Measurements from ENCODE around the gene FOXK2.

The FOXK2 gene

DNA sequence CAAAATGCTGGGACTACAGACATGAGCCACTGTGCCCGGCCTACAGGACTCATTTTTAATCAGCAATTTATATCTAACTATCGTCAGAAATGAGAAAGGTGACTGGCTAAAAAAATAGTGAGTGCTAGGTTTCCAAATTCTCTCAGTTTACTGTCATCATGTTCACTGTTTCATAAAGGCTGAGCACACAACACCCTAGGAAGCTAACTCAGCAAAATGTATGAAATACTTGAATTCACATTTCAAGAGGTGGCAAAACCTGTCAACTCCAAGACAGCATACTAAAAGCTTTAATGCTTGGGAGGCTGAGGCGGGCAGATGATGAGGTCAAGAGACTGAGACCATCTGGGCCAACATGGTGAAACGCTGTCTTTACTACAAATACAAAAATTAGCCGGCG, 112.0 kb downstream of the FOXK2 start:
- H3K27me3 ChIP-seq (ENCODE audit: control insufficient read depth in 1 of 2, insufficient read depth in 2 of 2, low read length in 2 of 2): no peaks in the 10 kb centered on the region
- H3K4me3 ChIP-seq (ENCODE audit: low read length in 2 of 2): no peak overlapping the region
- no peaks in the 10 kb centered on the region for H3K9me3 ChIP-seq (ENCODE audit: control insufficient read depth in 2 of 2, low read length in 2 of 2)
- H3K4me1 ChIP-seq (ENCODE audit: control insufficient read depth, insufficient read depth, low read length): no peaks in the 10 kb centered on the region
- H3K36me3 ChIP-seq (ENCODE audit: control insufficient read depth in 2 of 2, insufficient read depth in 2 of 2, low read length in 2 of 2): peaks cover 18 to 37% of the 10 kb centered on the region in 2 donors
- H3K27ac ChIP-seq (ENCODE audit: low read length): no peak overlapping the region
- H3K9ac ChIP-seq (ENCODE audit: low read length in 2 of 2): no peak overlapping the region

DNA sequence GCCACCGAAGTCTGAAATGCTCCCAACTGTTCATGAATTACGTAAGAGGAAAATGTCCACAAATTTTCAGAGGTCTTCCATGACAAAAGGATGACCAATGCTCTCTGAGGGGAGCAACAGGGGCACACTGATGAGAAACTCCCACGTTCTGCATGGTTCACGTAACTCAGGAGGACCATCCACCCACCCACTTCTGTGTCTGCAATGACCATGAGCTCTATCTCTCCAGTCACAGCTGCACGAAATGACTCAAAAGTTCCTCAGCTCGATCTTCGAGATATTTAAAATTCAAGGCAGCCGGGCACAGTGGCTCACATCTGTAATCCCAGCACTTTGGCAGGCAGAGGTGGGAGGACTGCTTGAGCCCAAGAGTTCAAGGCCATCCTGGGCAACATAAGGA, 112.9 kb downstream of the FOXK2 start:
- Histone ChIP-seq H3K27ac (ENCODE audit: low read length) (no peak overlapping the region), H3K4me1 (ENCODE audit: control insufficient read depth, insufficient read depth, low read length) (peaks cover 4% of the 10 kb centered on the region), H3K9ac (ENCODE audit: low read length in 2 of 2) (no peak overlapping the region), H3K36me3 (ENCODE audit: control insufficient read depth in 2 of 2, insufficient read depth in 2 of 2, low read length in 2 of 2) (peaks cover 14 to 32% of the 10 kb centered on the region in 2 donors), H3K9me3 (ENCODE audit: control insufficient read depth in 2 of 2, low read length in 2 of 2) (no peaks in the 10 kb centered on the region), H3K4me3 (ENCODE audit: low read length in 2 of 2) (no peak overlapping the region), H3K27me3 (ENCODE audit: control insufficient read depth in 1 of 2, insufficient read depth in 2 of 2, low read length in 2 of 2) (no peaks in the 10 kb centered on the region)

DNA sequence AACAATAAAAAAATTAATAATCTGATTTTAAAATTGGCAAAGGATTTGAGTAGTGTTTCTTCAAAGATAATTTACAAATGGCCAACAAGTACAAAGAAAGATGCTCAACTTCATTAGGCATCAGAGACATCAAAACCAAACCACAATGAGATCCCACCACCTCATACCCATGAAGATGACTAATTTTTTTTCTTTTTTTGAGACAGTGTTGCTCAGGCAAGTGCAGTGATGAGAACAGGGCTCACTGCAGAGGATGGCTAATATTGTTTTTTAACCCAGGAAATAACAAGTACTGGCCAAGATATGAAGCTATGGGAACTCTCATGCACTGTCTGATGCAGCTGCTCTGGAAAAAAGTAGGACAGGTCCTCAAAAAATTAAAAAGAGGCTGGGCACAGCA, 113.8 kb downstream of the FOXK2 start:
- H3K27ac ChIP-seq (ENCODE audit: low read length): no peak overlapping the region

DNA sequence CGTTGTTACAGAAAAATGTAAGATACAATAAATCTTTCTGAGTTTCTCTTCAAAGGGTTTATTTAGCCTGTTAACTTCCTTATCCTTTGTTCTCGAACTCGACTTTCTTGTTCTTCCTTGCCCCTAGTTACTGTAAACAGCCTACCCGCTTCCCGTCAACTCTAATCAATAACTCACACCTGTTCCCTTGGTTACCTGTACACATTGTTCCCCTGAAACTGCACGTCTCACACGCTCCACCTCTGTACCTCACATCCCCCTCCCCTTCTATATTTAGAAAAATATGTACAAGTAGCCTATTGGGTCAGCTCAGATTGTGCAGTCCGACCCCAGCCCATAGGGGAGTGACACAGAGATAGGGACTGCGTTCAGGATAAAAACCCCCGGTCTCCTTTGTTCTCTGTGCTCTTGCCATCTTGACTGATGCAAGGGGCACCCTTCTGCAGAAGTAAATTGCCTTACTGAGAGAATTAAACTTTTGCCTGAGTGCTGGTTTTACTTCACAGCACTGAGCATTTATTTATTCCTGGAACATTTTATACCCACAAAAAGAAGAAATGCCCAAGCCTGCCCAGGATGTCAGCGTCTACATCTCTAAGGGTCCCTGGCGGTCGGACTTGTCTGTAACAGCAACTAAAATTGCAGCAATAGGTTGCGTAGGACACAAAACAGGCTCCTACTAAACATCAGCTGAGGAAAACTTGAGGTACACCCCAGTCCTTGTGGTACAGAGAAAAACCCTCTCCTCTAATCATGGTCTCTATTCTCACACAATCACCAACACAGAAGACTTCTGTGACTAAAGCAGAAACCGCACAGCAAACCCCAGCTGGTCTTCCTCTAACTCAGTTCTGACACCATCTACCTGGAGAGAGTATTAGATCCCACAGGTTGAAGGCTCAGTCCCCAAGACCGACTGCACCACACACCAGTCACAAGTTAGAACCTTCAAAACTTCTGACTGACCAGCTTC, 117.4 kb downstream of the FOXK2 start:
- no peak overlapping the region for H3K27ac ChIP-seq (ENCODE audit: low read length)
- peaks cover 4% of the 10 kb centered on the region for H3K4me1 ChIP-seq (ENCODE audit: control insufficient read depth, insufficient read depth, low read length)

More for the DNA sequence above, 113.8 kb downstream of the FOXK2 start:
- Histone ChIP-seq H3K9ac (ENCODE audit: low read length in 2 of 2) (no peak overlapping the region), H3K4me3 (ENCODE audit: low read length in 2 of 2) (no peak overlapping the region), H3K27me3 (ENCODE audit: control insufficient read depth in 1 of 2, insufficient read depth in 2 of 2, low read length in 2 of 2) (no peaks in the 10 kb centered on the region), H3K36me3 (ENCODE audit: control insufficient read depth in 2 of 2, insufficient read depth in 2 of 2, low read length in 2 of 2) (peaks cover 12 to 24% of the 10 kb centered on the region in 2 donors), H3K4me1 (ENCODE audit: control insufficient read depth, insufficient read depth, low read length) (peaks cover 4% of the 10 kb centered on the region), H3K9me3 (ENCODE audit: control insufficient read depth in 2 of 2, low read length in 2 of 2) (no peaks in the 10 kb centered on the region)

DNA sequence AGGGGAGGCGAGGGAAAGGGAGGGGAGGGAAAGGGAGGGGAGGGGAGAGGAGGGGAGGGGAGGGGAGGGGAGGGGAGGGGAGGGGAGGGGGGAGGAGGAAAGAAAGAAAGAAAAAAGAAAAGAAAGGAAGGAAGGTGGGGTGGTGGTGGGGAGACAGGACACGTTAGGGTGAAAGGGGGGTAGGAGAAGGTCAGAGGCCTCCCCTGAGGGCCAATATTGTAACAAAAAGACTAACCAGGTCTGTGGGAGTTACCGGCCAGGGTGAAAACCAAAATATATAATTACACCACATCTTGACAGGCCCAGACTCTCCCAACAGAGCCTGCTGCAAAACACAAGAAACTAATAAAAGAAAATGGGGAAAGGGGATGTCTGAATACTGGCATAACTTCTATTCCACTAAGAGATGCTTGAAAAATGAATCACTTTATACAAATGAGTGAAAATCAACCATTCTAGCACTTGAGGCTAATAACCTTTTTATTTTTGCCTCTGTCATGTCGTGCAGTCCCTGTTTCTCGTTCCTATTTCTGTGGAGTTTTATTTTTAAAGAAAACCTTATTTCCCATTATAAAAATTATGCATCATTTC, 118.7 kb downstream of the FOXK2 start:
- Histone ChIP-seq H3K27ac (ENCODE audit: low read length) (no peak overlapping the region), H3K9ac (ENCODE audit: low read length in 2 of 2) (no peak overlapping the region), H3K9me3 (ENCODE audit: control insufficient read depth in 2 of 2, low read length in 2 of 2) (no peaks in the 10 kb centered on the region), H3K36me3 (ENCODE audit: control insufficient read depth in 2 of 2, insufficient read depth in 2 of 2, low read length in 2 of 2) (peaks cover 21 to 29% of the 10 kb centered on the region in 2 donors), H3K27me3 (ENCODE audit: control insufficient read depth in 1 of 2, insufficient read depth in 2 of 2, low read length in 2 of 2) (no peaks in the 10 kb centered on the region), H3K4me3 (ENCODE audit: low read length in 2 of 2) (no peak overlapping the region), H3K4me1 (ENCODE audit: control insufficient read depth, insufficient read depth, low read length) (peaks cover 4% of the 10 kb centered on the region)

More for the DNA sequence above, 117.4 kb downstream of the FOXK2 start:
- H3K9me3 ChIP-seq (ENCODE audit: control insufficient read depth in 2 of 2, low read length in 2 of 2): no peaks in the 10 kb centered on the region
- no peaks in the 10 kb centered on the region for H3K27me3 ChIP-seq (ENCODE audit: control insufficient read depth in 1 of 2, insufficient read depth in 2 of 2, low read length in 2 of 2)
- H3K9ac ChIP-seq (ENCODE audit: low read length in 2 of 2): no peak overlapping the region
- peaks cover 13 to 21% of the 10 kb centered on the region in 2 donors for H3K36me3 ChIP-seq (ENCODE audit: control insufficient read depth in 2 of 2, insufficient read depth in 2 of 2, low read length in 2 of 2)
- H3K4me3 ChIP-seq (ENCODE audit: low read length in 2 of 2): no peak overlapping the region

DNA sequence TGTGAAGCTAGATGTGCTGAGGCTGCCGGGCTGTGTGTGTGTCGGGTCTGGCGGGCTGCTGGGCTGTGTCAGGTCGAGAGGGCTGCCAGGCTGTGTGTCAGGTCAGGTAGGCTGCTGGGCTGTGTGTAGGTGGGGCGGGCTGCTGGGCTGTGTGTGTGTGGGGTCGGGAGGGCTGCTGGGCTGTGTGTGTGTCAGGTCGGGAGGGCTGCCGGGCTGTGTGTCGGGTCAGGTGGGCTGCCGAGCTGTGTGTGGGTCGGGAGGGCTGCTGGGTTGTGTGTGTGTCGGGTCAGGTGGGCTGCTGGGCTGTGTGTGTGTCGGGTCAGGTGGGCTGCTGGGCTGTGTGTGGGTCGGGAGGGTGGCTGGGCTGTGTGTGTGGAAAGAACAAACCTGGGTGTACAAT, 120.1 kb downstream of the FOXK2 start:
- peaks cover 31 to 38% of the 10 kb centered on the region in 2 donors for H3K36me3 ChIP-seq (ENCODE audit: control insufficient read depth in 2 of 2, insufficient read depth in 2 of 2, low read length in 2 of 2)
- H3K27ac ChIP-seq (ENCODE audit: low read length): no peak overlapping the region
- H3K4me3 ChIP-seq (ENCODE audit: low read length in 2 of 2): no peak overlapping the region

DNA sequence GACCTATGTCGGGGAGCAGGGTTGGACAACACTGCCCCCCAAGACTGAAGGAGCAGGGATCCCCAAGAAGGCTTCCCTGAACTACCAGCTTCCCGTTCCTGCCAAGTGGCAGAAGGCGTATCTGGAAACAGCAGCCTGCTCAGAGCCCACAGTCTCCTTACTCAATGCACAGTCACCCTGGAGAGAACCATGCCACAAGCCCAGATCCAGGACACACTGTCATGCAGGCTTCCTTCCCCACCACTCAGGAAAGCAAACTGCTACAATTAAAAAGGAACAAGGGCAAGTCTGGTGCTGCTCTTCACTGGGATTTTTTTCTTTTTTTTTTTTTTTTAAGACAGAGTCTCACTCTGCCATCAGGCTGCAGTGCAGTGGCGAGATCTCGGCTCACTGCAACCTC, 120.5 kb downstream of the FOXK2 start:
- H3K27me3 ChIP-seq (ENCODE audit: control insufficient read depth in 1 of 2, insufficient read depth in 2 of 2, low read length in 2 of 2): no peaks in the 10 kb centered on the region
- H3K4me3 ChIP-seq (ENCODE audit: low read length in 2 of 2): no peak overlapping the region
- no peak overlapping the region for H3K27ac ChIP-seq (ENCODE audit: low read length)
- no peak overlapping the region for H3K9ac ChIP-seq (ENCODE audit: low read length in 2 of 2)
- H3K4me1 ChIP-seq (ENCODE audit: control insufficient read depth, insufficient read depth, low read length): peaks cover 4% of the 10 kb centered on the region
- no peaks in the 10 kb centered on the region for H3K9me3 ChIP-seq (ENCODE audit: control insufficient read depth in 2 of 2, low read length in 2 of 2)
- peaks cover 31 to 36% of the 10 kb centered on the region in 2 donors for H3K36me3 ChIP-seq (ENCODE audit: control insufficient read depth in 2 of 2, insufficient read depth in 2 of 2, low read length in 2 of 2)

More for the DNA sequence above, 120.1 kb downstream of the FOXK2 start:
- no peak overlapping the region for H3K9ac ChIP-seq (ENCODE audit: low read length in 2 of 2)
- H3K27me3 ChIP-seq (ENCODE audit: control insufficient read depth in 1 of 2, insufficient read depth in 2 of 2, low read length in 2 of 2): no peaks in the 10 kb centered on the region
- H3K4me1 ChIP-seq (ENCODE audit: control insufficient read depth, insufficient read depth, low read length): peaks cover 4% of the 10 kb centered on the region
- no peaks in the 10 kb centered on the region for H3K9me3 ChIP-seq (ENCODE audit: control insufficient read depth in 2 of 2, low read length in 2 of 2)

DNA sequence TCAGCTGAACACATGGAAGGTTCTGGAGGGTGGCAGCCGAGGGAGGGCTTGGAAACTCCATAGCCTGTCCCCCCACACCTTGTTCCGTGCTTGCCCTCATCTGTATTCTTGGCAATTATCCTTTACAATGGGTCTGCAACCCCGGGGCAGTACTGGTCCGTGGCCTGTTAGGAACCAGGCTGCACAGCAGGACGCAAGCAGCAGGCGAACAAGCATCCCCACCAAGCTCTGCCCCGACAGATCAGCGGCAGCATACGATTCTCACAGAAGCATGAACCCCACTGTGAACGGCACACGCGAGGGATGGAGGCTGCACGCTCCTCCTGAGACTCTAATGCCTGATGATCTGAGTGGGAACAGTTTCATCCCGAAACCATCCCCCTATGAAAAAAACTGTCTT, 122.5 kb downstream of the FOXK2 start:
- H3K27ac ChIP-seq (ENCODE audit: low read length): no peak overlapping the region
- peaks cover 31 to 36% of the 10 kb centered on the region in 2 donors for H3K36me3 ChIP-seq (ENCODE audit: control insufficient read depth in 2 of 2, insufficient read depth in 2 of 2, low read length in 2 of 2)
- H3K9me3 ChIP-seq (ENCODE audit: control insufficient read depth in 2 of 2, low read length in 2 of 2): no peaks in the 10 kb centered on the region
- H3K4me1 ChIP-seq (ENCODE audit: control insufficient read depth, insufficient read depth, low read length): peaks cover 9% of the 10 kb centered on the region
- H3K27me3 ChIP-seq (ENCODE audit: control insufficient read depth in 1 of 2, insufficient read depth in 2 of 2, low read length in 2 of 2): no peaks in the 10 kb centered on the region
- no peak overlapping the region for H3K4me3 ChIP-seq (ENCODE audit: low read length in 2 of 2)
- no peak overlapping the region for H3K9ac ChIP-seq (ENCODE audit: low read length in 2 of 2)

DNA sequence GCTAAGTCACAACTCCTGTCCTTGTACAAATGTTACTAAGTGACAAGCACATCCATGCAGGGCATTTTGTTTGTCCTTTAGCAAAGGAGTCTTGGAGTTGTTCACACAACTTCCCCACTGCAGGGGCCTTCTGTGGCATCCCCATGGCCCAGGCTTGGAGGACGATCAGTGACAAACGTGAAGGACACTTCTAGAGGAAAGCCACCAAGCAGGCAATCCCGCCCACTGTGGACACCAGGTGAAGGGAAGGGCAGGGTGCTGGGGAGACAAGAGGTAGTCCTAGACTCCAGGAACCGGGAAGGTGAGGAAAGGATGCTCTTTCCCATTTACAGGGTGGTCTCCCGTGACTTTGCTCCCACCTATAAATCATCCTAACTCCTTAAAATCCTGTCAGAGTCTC, 124.6 kb downstream of the FOXK2 start:
- no peak overlapping the region for H3K9ac ChIP-seq (ENCODE audit: low read length in 2 of 2)
- peaks cover 29 to 31% of the 10 kb centered on the region in 2 donors for H3K36me3 ChIP-seq (ENCODE audit: control insufficient read depth in 2 of 2, insufficient read depth in 2 of 2, low read length in 2 of 2)
- no peak overlapping the region for H3K4me3 ChIP-seq (ENCODE audit: low read length in 2 of 2)
- H3K9me3 ChIP-seq (ENCODE audit: control insufficient read depth in 2 of 2, low read length in 2 of 2): no peaks in the 10 kb centered on the region
- no peak overlapping the region for H3K27ac ChIP-seq (ENCODE audit: low read length)
- no peaks in the 10 kb centered on the region for H3K27me3 ChIP-seq (ENCODE audit: control insufficient read depth in 1 of 2, insufficient read depth in 2 of 2, low read length in 2 of 2)
- H3K4me1 ChIP-seq (ENCODE audit: control insufficient read depth, insufficient read depth, low read length): peaks cover 14% of the 10 kb centered on the region

DNA sequence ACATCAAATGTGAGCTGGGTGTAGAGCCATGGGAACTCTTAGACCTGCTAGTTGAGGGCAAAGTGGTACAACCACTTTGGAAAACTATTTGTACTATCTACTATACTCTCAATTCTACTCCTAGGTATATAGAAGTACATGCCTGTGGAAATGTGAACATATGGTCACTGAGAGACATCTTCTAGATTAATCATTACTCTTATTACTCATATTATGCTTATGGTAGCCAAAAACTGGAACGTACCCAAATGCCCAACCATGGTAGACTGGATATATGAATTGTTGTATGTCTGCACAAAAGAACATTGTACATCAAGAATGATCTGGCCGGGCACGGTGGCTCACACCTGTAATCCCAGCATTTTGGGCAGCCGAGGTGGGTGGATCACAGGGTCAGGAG, 126.0 kb downstream of the FOXK2 start:
- no peak overlapping the region for H3K4me3 ChIP-seq (ENCODE audit: low read length in 2 of 2)
- no peak overlapping the region for H3K9ac ChIP-seq (ENCODE audit: low read length in 2 of 2)
- H3K4me1 ChIP-seq (ENCODE audit: control insufficient read depth, insufficient read depth, low read length): peaks cover 15% of the 10 kb centered on the region
- H3K27me3 ChIP-seq (ENCODE audit: control insufficient read depth in 1 of 2, insufficient read depth in 2 of 2, low read length in 2 of 2): no peaks in the 10 kb centered on the region
- no peaks in the 10 kb centered on the region for H3K9me3 ChIP-seq (ENCODE audit: control insufficient read depth in 2 of 2, low read length in 2 of 2)
- H3K27ac ChIP-seq (ENCODE audit: low read length): no peak overlapping the region
- H3K36me3 ChIP-seq (ENCODE audit: control insufficient read depth in 2 of 2, insufficient read depth in 2 of 2, low read length in 2 of 2): peaks cover 25 to 26% of the 10 kb centered on the region in 2 donors
